GM23338 (cell line): ENCODE data around the gene C1QTNF7. TPM values are rescaled to one million over a fixed set of nuclear protein-coding genes. Genes with fewer than 3 reads are reported as not detected.

Source experiments
- ATAC-seq: fragments of 200-7000 bp; cut with Tn5 transposase; 3 replicates; pipeline ENCODE4 v1.9.1; 2020
- DNase-seq: peaks from one replicate; pipeline ENCODE4 v3.0.0-alpha.2; 2015; ENCODE audit warnings: low spot score
- H2AFZ ChIP-seq: fragments of 200-600 bp; sonication (generic); 2 replicates; pipeline ENCODE4 v1.8.0; 2016; ENCODE audit warnings: antibody characterized with exemption, mild to moderate bottlenecking, moderate library complexity
- H3F3A ChIP-seq: fragments of 200-600 bp; sonication (generic); replicated peaks from 2 replicates; pipeline ENCODE4 v1.8.0; 2017; ENCODE audit warnings: antibody characterized with exemption, mixed run types, low read depth
- H3K27ac ChIP-seq: fragments of 200-600 bp; sonication (generic); 2 replicates; pipeline ENCODE4 v1.6.1; 2016; ENCODE audit warnings: low read depth
- H3K27me3 ChIP-seq: fragments of 200-600 bp; sonication (generic); 2 replicates; pipeline ENCODE4 v1.8.0; 2016; ENCODE audit warnings: mild to moderate bottlenecking, mixed run types, moderate library complexity; ENCODE audit not compliant: insufficient read depth
- H3K36me3 ChIP-seq: fragments of 200-600 bp; sonication (generic); 2 replicates; pipeline ENCODE4 v1.8.0; 2016; ENCODE audit warnings: mild to moderate bottlenecking; ENCODE audit not compliant: insufficient read depth
- H3K4me1 ChIP-seq: fragments of 200-600 bp; sonication (generic); 2 replicates; pipeline ENCODE4 v1.8.0; 2016; ENCODE audit warnings: mild to moderate bottlenecking, moderate library complexity; ENCODE audit not compliant: insufficient read depth
- H3K4me2 ChIP-seq: fragments of 200-600 bp; sonication (generic); 2 replicates; pipeline ENCODE4 v1.7.1; 2017; ENCODE audit warnings: mixed run types
- H3K4me3 ChIP-seq: fragments of 200-600 bp; sonication (generic); 2 replicates; pipeline ENCODE4 v1.6.1; 2016; ENCODE audit warnings: mixed run types
- H3K79me2 ChIP-seq: fragments of 200-600 bp; sonication (generic); replicated peaks from 2 replicates; pipeline ENCODE4 v1.8.0; 2017; ENCODE audit warnings: mild to moderate bottlenecking; ENCODE audit not compliant: insufficient read depth
- H3K9me2 ChIP-seq: fragments of 200-600 bp; sonication (generic); 2 replicates; pipeline ENCODE4 v1.8.0; 2017; ENCODE audit not compliant: insufficient read depth
- H4K20me1 ChIP-seq: fragments of 200-600 bp; sonication (generic); replicated peaks from 2 replicates; pipeline ENCODE4 v1.8.0; 2017; ENCODE audit warnings: mild to moderate bottlenecking; ENCODE audit not compliant: insufficient read depth
- H3K27ac Mint-ChIP-seq: 2 replicates; pipeline ENCODE4 v1.8.0; 2020; ENCODE audit warnings: inconsistent platforms, mild to moderate bottlenecking, moderate library complexity, mixed read lengths
- H3K27me3 Mint-ChIP-seq: 3 replicates; pipeline ENCODE4 v1.8.0; 2022; ENCODE audit warnings: low read depth, mild to moderate bottlenecking, moderate library complexity, mixed read lengths, inconsistent platforms; ENCODE audit not compliant: insufficient read depth, poor library complexity
- H3K36me3 Mint-ChIP-seq: 3 replicates; pipeline ENCODE4 v1.8.0; 2021; ENCODE audit warnings: low read depth, mild to moderate bottlenecking, inconsistent platforms, moderate library complexity, mixed read lengths
- H3K4me1 Mint-ChIP-seq: 3 replicates; pipeline ENCODE4 v1.8.0; 2020; ENCODE audit warnings: mild to moderate bottlenecking, inconsistent platforms, mixed read lengths
- H3K4me3 Mint-ChIP-seq: 3 replicates; pipeline ENCODE4 v1.8.0; 2021; ENCODE audit warnings: moderate library complexity, mild to moderate bottlenecking, inconsistent platforms, mixed read lengths
- H3K9me3 Mint-ChIP-seq: 3 replicates; pipeline ENCODE4 v1.8.0; 2020; ENCODE audit warnings: moderate library complexity, mild to moderate bottlenecking, inconsistent platforms, mixed read lengths
- EZH2phosphoT487 ChIP-seq: fragments of 200-600 bp; sonication (generic); IDR thresholded peaks from one replicate; pipeline ENCODE4 v1.8.1; 2018; ENCODE audit warnings: antibody characterized with exemption; ENCODE audit not compliant: unreplicated experiment
- NANOG ChIP-seq: IDR thresholded peaks from 2 replicates; pipeline ENCODE4 v1.6.1; 2016; ENCODE audit warnings: antibody characterized with exemption, borderline replicate concordance
- POLR2AphosphoS5 ChIP-seq: IDR thresholded peaks from 2 replicates; pipeline ENCODE4 v1.6.1; 2016; ENCODE audit warnings: antibody characterized with exemption, low read depth
- STAT1 ChIP-seq: IDR thresholded peaks from one replicate; pipeline ENCODE4 v1.6.1; 2016; ENCODE audit warnings: antibody characterized with exemption; ENCODE audit not compliant: unreplicated experiment
- ZNF331 ChIP-seq: fragments of 250-450 bp; sonication (Bioruptor Pico); IDR thresholded peaks from 2 replicates; pipeline ENCODE4 v1.5.0; 2020; ENCODE audit warnings: low read depth, mild to moderate bottlenecking, moderate library complexity
- polyA plus RNA-seq: library from polyadenylated mRNA; unstranded; fragments of >200 nt; fragmentation: Nextera tagmentation; extraction: Ambion mirVana; gene quantifications from 2 replicates; pipeline ENCODE4 v1.2.1, GENCODE V29; 2016
- total RNA-seq: library from RNA; depleted of rRNA; stranded (reverse); fragments of >200 nt; shearing (Covaris generic); gene quantifications from 2 replicates; pipeline ENCODE4 v1.2.3, GENCODE V29; 2014
- TF ChIP-seq, protein P1 (sequence below): IDR thresholded peaks from 2 replicates; pipeline ENCODE4 v1.6.1; 2016; ENCODE audit warnings: antibody characterized with exemption
- TF ChIP-seq, protein P2 (sequence below): fragments of 250-450 bp; sonication (Bioruptor Pico); IDR thresholded peaks from 2 replicates; pipeline ENCODE4 v1.5.0; 2020; ENCODE audit warnings: mild to moderate bottlenecking, moderate library complexity

Gene C1QTNF7
- total and polyA plus RNA-seq, 2 experiments from 2014 or later = not detected

DNA sequence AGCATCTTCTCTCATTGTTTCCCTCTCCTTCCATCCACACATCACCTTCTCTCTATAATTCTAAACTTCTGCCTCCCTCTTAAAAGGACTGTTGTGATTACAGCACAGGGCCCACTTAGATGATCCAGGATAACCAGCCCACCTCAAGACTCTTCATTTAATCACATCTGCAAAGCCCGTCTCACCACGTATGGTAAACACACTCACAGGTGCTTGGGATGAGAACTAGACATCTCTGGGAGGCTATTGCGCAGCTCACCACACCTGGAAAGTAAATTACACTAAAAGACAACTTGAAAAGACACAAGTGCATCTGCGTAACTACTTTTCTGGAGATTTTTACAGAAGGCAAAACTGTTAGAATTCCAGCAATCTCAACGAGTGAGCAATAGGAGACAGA lies 15.4 kb upstream of the C1QTNF7 start (continued):
- TF ChIP-seq STAT1 (no peak), NANOG (no peak)

DNA sequence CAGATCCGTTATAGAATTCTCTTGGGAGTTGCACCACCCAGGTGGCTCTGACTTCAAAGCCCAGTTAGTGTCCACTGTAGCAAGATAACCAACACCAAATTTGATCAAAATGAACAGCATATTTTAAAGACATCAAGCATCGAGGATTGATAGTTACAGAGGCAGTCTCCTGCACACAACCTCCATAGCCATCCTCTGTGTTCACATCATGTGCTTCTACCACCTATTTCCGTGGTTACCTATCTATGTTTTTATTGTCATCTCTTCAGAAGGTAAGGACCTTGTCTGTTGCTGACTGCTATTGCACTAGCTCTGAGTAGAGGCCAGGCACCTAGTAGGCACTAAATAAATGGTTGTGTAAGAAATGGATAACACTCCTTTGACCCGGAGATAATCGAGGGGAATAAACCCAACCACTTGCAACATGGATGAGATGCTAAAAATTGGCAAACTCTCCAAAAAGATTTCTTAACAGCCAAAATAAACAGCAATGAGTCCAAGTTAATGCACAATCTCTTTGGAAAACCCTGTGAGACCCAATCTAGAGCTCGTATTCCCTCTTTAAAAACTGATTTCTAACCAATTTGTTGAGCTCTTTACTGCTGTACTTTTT lies 14.7 kb upstream of the C1QTNF7 start:
- Histone ChIP-seq H2AFZ (no peak overlapping the region), H3F3A (no peaks in the 10 kb centered on the region), H3K79me2 (no peaks in the 10 kb centered on the region), H3K27ac (no peak overlapping the region), H4K20me1 (no peaks in the 10 kb centered on the region), H3K4me2 (no peak overlapping the region), H3K27me3 (no peaks in the 10 kb centered on the region), H3K4me3 (no peak overlapping the region), H3K4me1 (no peaks in the 10 kb centered on the region), H3K36me3 (no peaks in the 10 kb centered on the region), H3K9me2 (peaks cover 8% of the 10 kb centered on the region; the same call in 1 of the 2 replicates)
- no peaks in the 10 kb centered on the region for H3K9me3 Mint-ChIP-seq
- TF ChIP-seq, protein P1, sequence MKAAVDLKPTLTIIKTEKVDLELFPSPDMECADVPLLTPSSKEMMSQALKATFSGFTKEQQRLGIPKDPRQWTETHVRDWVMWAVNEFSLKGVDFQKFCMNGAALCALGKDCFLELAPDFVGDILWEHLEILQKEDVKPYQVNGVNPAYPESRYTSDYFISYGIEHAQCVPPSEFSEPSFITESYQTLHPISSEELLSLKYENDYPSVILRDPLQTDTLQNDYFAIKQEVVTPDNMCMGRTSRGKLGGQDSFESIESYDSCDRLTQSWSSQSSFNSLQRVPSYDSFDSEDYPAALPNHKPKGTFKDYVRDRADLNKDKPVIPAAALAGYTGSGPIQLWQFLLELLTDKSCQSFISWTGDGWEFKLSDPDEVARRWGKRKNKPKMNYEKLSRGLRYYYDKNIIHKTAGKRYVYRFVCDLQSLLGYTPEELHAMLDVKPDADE = no peak
- H3K27ac Mint-ChIP-seq = no peak overlapping the region
- H3K36me3 Mint-ChIP-seq = no peaks in the 10 kb centered on the region
- no peak for DNase-seq
- H3K27me3 Mint-ChIP-seq = no peaks in the 10 kb centered on the region
- no peak overlapping the region for H3K4me3 Mint-ChIP-seq
- H3K4me1 Mint-ChIP-seq = peaks cover 6% of the 10 kb centered on the region; the same call in 1 of the 3 replicates
- no peak for ATAC-seq

DNA sequence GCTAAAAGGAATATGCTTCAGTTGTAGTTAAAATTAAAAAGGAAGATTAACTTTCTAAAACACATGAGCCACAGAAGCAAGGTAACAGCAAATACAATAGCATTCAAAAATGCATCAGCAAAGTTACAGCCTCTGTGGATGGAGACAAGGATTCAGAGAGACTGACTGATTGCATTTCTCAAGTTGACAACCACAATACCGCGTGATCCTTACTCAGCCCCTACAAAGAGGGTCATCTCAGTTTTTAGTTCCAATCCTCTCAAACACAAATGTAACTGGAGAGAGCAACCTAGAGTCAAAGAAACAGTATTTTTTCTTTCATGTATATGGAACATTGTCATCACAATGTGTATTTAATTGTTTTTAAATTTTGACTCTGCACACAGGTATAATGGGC lies 14.2 kb upstream of the C1QTNF7 start:
- DNase-seq (no peak), ATAC-seq (no peak)
- H3K9me3 Mint-ChIP-seq = no peaks in the 10 kb centered on the region
- H3K27me3 Mint-ChIP-seq = no peaks in the 10 kb centered on the region
- H3K4me1 Mint-ChIP-seq = peaks cover 6% of the 10 kb centered on the region; the same call in 1 of the 3 replicates
- H3K4me3 Mint-ChIP-seq = no peak overlapping the region
- Histone ChIP-seq H3K36me3 (no peaks in the 10 kb centered on the region), H4K20me1 (no peaks in the 10 kb centered on the region), H3K27me3 (no peaks in the 10 kb centered on the region), H3K9me2 (peaks cover 13% of the 10 kb centered on the region; the same call in 1 of the 2 replicates), H3K79me2 (no peaks in the 10 kb centered on the region), H3K4me2 (no peak overlapping the region), H3K4me3 (no peak overlapping the region), H3K4me1 (no peaks in the 10 kb centered on the region), H3K27ac (no peak overlapping the region), H2AFZ (no peak overlapping the region), H3F3A (no peaks in the 10 kb centered on the region)
- no peak overlapping the region for H3K27ac Mint-ChIP-seq
- no peaks in the 10 kb centered on the region for H3K36me3 Mint-ChIP-seq
- no peak for TF ChIP-seq POLR2AphosphoS5
- TF ChIP-seq NANOG = no peak
- TF ChIP-seq EZH2phosphoT487 = no peak
- TF ChIP-seq, protein P2, sequence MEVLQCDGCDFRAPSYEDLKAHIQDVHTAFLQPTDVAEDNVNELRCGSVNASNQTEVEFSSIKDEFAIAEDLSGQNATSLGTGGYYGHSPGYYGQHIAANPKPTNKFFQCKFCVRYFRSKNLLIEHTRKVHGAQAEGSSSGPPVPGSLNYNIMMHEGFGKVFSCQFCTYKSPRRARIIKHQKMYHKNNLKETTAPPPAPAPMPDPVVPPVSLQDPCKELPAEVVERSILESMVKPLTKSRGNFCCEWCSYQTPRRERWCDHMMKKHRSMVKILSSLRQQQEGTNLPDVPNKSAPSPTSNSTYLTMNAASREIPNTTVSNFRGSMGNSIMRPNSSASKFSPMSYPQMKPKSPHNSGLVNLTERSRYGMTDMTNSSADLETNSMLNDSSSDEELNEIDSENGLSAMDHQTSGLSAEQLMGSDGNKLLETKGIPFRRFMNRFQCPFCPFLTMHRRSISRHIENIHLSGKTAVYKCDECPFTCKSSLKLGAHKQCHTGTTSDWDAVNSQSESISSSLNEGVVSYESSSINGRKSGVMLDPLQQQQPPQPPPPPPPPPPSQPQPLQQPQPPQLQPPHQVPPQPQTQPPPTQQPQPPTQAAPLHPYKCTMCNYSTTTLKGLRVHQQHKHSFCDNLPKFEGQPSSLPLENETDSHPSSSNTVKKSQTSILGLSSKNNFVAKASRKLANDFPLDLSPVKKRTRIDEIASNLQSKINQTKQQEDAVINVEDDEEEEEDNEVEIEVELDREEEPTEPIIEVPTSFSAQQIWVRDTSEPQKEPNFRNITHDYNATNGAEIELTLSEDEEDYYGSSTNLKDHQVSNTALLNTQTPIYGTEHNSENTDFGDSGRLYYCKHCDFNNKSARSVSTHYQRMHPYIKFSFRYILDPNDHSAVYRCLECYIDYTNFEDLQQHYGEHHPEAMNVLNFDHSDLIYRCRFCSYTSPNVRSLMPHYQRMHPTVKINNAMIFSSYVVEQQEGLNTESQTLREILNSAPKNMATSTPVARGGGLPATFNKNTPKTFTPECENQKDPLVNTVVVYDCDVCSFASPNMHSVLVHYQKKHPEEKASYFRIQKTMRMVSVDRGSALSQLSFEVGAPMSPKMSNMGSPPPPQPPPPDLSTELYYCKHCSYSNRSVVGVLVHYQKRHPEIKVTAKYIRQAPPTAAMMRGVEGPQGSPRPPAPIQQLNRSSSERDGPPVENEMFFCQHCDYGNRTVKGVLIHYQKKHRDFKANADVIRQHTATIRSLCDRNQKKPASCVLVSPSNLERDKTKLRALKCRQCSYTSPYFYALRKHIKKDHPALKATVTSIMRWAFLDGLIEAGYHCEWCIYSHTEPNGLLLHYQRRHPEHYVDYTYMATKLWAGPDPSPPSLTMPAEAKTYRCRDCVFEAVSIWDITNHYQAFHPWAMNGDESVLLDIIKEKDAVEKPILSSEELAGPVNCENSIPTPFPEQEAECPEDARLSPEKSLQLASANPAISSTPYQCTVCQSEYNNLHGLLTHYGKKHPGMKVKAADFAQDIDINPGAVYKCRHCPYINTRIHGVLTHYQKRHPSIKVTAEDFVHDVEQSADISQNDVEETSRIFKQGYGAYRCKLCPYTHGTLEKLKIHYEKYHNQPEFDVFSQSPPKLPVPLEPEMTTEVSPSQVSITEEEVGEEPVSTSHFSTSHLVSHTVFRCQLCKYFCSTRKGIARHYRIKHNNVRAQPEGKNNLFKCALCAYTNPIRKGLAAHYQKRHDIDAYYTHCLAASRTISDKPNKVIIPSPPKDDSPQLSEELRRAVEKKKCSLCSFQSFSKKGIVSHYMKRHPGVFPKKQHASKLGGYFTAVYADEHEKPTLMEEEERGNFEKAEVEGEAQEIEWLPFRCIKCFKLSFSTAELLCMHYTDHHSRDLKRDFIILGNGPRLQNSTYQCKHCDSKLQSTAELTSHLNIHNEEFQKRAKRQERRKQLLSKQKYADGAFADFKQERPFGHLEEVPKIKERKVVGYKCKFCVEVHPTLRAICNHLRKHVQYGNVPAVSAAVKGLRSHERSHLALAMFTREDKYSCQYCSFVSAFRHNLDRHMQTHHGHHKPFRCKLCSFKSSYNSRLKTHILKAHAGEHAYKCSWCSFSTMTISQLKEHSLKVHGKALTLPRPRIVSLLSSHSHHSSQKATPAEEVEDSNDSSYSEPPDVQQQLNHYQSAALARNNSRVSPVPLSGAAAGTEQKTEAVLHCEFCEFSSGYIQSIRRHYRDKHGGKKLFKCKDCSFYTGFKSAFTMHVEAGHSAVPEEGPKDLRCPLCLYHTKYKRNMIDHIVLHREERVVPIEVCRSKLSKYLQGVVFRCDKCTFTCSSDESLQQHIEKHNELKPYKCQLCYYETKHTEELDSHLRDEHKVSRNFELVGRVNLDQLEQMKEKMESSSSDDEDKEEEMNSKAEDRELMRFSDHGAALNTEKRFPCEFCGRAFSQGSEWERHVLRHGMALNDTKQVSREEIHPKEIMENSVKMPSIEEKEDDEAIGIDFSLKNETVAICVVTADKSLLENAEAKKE (CRISPR knock-in tag) = no peak
- no peak for TF ChIP-seq ZNF331 (CRISPR knock-in tag)
- TF ChIP-seq, protein P1 = no peak
